K562 (cell line): Measurements from ENCODE around the gene PTGIS. TPM values are rescaled to one million over a fixed set of nuclear protein-coding genes. Genes with fewer than 3 reads are reported as not detected.

Experiments
- BCL6 ChIP-seq: fragments of 250-450 bp; sonication (Bioruptor Pico); IDR thresholded peaks from 2 replicates; pipeline ENCODE4 v1.4.0; 2020
- FOXJ2 ChIP-seq: fragments of 200-800 bp; sonication (Bioruptor generic); IDR thresholded peaks from 2 replicates; pipeline ENCODE4 v1.6.1; 2016; ENCODE audit warnings: missing genetic modification characterization, missing compliant biosample characterization
- MAFK ChIP-seq: IDR thresholded peaks from 2 replicates; pipeline ENCODE4 v1.6.1; 2011; ENCODE audit warnings: low read length, improper control_type of control experiment
- MCM5 ChIP-seq: fragments of 450-650 bp; IDR thresholded peaks from 2 replicates; pipeline ENCODE4 v1.6.1; 2016; ENCODE audit warnings: low read depth
- MTF1 ChIP-seq: fragments of 250-450 bp; sonication (Bioruptor Pico); IDR thresholded peaks from 2 replicates; pipeline ENCODE4 v1.9.0; 2021; ENCODE audit warnings: moderate library complexity, mild to moderate bottlenecking, inconsistent platforms, borderline replicate concordance
- PYGO2 ChIP-seq: fragments of 450-650 bp; IDR thresholded peaks from 2 replicates; pipeline ENCODE4 v1.6.1; 2016; ENCODE audit warnings: mild to moderate bottlenecking, missing genetic modification characterization, moderate library complexity, missing compliant biosample characterization
- SIN3B ChIP-seq: fragments of 450-650 bp; IDR thresholded peaks from 2 replicates; pipeline ENCODE4 v1.6.1; 2017; ENCODE audit warnings: low read depth, mild to moderate bottlenecking, moderate library complexity
- SLC30A9 ChIP-seq: fragments of 250-450 bp; sonication (Bioruptor Pico); IDR thresholded peaks from 2 replicates; pipeline ENCODE4 v1.8.0; 2022; ENCODE audit warnings: mild to moderate bottlenecking, moderate library complexity
- TCF3 ChIP-seq: sonication (generic); formaldehyde crosslinking; IDR thresholded peaks from 2 replicates; pipeline ENCODE4 v1.4.0; 2020; ENCODE audit warnings: mild to moderate bottlenecking, missing genetic modification reagents
- ZC3H8 ChIP-seq: fragments of 450-650 bp; IDR thresholded peaks from 2 replicates; pipeline ENCODE4 v1.6.1; 2017
- ZFP1 ChIP-seq: fragments of 450-650 bp; formaldehyde crosslinking; IDR thresholded peaks from 2 replicates; pipeline ENCODE4 v1.4.0; 2020; ENCODE audit warnings: mild to moderate bottlenecking, mixed read lengths
- ZNF133 ChIP-seq: fragments of 250-450 bp; sonication (Bioruptor Pico); IDR thresholded peaks from 2 replicates; pipeline ENCODE4 v1.4.0; 2020; ENCODE audit warnings: mild to moderate bottlenecking
- ZNF212 ChIP-seq: fragments of 450-650 bp; formaldehyde crosslinking; IDR thresholded peaks from 2 replicates; pipeline ENCODE4 v1.4.0; 2020; ENCODE audit warnings: mild to moderate bottlenecking
- ZNF23 ChIP-seq: fragments of 250-450 bp; sonication (Bioruptor Pico); IDR thresholded peaks from 2 replicates; pipeline ENCODE4 v1.4.0; 2020; ENCODE audit warnings: mild to moderate bottlenecking
- ZNF232 ChIP-seq: sonication (generic); formaldehyde crosslinking; IDR thresholded peaks from 2 replicates; pipeline ENCODE4 v1.8.0; 2022; ENCODE audit warnings: mild to moderate bottlenecking, missing genetic modification reagents
- ZNF766 ChIP-seq: fragments of 200-800 bp; sonication (Bioruptor generic); conservative IDR thresholded peaks from 2 replicates; pipeline ENCODE4 v1.6.1; 2016; ENCODE audit warnings: missing genetic modification characterization, missing compliant biosample characterization
- polyA plus RNA-seq, 8 experiments: library from polyadenylated mRNA; depleted of rRNA in 4 of 8; stranded (reverse) in 5 of 8; unstranded in 3 of 8; fragments of >200 nt; fragmentation: Nextera tagmentation in 2 of 8; fragmentation: Illumina TruSeq in 1 of 8; extraction: Ambion mirVana in 2 of 8; extraction: Trizol in 1 of 8; gene quantifications; 2 replicates each; pipeline versions ENCODE4 v1.2.1 to v1.2.3, GENCODE V29; 2011 to 2014; ENCODE audit warnings: inconsistent platforms in 1 of 8, missing spikeins in 1 of 8
- total RNA-seq, 7 experiments: library from RNA; depleted of rRNA in 6 of 7; stranded (reverse); fragments of >200 nt in 6 of 7; fragmentation: Illumina TruSeq in 2 of 7; extraction: Trizol in 2 of 7; gene quantifications; 2 replicates each; pipeline versions ENCODE4 v1.2.1 to v1.2.3, GENCODE V29; 2011 to 2021; ENCODE audit warnings: low replicate concordance in 1 of 7
- TF ChIP-seq, protein P1 (sequence below): conservative IDR thresholded peaks from 2 replicates; pipeline ENCODE4 v1.6.1; 2011; ENCODE audit warnings: low read depth, mild to moderate bottlenecking, low read length; ENCODE audit not compliant: control insufficient read depth
- TF ChIP-seq, protein P2 (sequence below): fragments of 250-450 bp; sonication (Bioruptor Pico); IDR thresholded peaks from 2 replicates; pipeline ENCODE4 v1.6.1; 2021; ENCODE audit warnings: mild to moderate bottlenecking
- TF ChIP-seq, protein P3 (sequence below): sonication (generic); formaldehyde crosslinking; IDR thresholded peaks from 2 replicates; pipeline ENCODE4 v1.8.0; 2023; ENCODE audit warnings: mild to moderate bottlenecking, missing genetic modification reagents
- TF ChIP-seq, protein P4 (sequence below): fragments of 450-650 bp; IDR thresholded peaks from 2 replicates; pipeline ENCODE4 v1.6.1; 2016; ENCODE audit warnings: missing biosample characterization, missing genetic modification characterization
- TF ChIP-seq, protein P5 (sequence below), 2 experiments: fragments of 450-650 bp; conservative IDR thresholded peaks; 2 replicates each; pipeline ENCODE4 v1.6.1; 2017; ENCODE audit warnings: mild to moderate bottlenecking in 2 of 2, moderate library complexity in 2 of 2

The PTGIS gene
- total and polyA plus RNA-seq, 9 of the 15 experiments (the other 6 are each of a cell fraction or from before 2014, with no cell fraction given), result not detected

DNA sequence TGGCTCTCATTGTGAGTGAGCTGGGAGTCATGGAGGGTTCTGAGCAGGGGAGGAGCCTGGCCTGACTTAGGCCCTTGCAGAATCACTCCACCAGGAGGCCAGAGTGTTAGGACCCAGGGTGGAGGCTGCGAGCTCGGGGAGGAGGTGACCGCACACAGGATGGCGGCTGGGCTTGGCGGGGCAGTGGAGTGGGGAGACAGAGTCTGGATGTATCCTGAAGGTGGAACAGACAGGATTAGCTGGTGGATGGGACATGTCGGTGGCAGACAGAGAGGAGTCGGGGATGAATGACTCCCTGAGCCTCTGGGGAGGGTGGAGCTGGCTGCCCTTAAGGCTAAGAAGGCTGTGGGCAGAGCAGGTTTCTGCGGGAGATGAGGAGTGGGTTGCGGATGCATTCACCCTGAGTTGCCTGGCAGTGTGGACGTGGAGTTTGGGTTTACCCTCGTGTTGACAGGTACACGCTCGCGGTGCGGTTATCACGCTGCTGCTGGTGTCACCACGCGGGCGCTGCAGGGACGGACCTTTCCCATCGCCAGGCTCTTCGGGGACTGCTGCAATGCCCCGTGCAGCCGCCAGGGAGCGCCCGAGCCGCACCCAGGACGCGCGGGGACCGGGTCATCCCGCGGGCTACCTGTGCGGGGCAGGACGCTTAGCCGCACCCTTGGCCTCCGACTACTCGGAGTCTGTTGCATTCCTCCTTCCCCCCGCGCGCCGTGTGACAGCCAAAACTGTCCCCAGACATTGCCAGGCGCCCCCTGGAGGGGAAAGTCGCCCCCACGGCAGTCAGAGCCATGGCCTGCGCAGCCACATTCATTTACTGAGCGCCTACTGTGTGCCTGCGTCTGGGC, 43.0 kb upstream of the PTGIS start (continued):
- no peak for TF ChIP-seq ZNF212 (CRISPR knock-in tag)
- TF ChIP-seq ZNF133 (CRISPR knock-in tag), result no peak
- no peak for TF ChIP-seq MCM5
- TF ChIP-seq, protein P1, sequence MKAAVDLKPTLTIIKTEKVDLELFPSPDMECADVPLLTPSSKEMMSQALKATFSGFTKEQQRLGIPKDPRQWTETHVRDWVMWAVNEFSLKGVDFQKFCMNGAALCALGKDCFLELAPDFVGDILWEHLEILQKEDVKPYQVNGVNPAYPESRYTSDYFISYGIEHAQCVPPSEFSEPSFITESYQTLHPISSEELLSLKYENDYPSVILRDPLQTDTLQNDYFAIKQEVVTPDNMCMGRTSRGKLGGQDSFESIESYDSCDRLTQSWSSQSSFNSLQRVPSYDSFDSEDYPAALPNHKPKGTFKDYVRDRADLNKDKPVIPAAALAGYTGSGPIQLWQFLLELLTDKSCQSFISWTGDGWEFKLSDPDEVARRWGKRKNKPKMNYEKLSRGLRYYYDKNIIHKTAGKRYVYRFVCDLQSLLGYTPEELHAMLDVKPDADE, result no peak
- TF ChIP-seq, protein P2, sequence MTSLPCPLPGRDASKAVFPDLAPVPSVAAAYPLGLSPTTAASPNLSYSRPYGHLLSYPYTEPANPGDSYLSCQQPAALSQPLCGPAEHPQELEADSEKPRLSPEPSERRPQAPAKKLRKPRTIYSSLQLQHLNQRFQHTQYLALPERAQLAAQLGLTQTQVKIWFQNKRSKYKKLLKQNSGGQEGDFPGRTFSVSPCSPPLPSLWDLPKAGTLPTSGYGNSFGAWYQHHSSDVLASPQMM (CRISPR knock-in tag), result no peak
- no peak for TF ChIP-seq ZNF766 (CRISPR knock-in tag)
- TF ChIP-seq BCL6 (CRISPR knock-in tag), result no peak
- TF ChIP-seq ZNF23 (CRISPR knock-in tag), result no peak
- TF ChIP-seq MTF1 (CRISPR knock-in tag), result no peak
- TF ChIP-seq, protein P3, sequence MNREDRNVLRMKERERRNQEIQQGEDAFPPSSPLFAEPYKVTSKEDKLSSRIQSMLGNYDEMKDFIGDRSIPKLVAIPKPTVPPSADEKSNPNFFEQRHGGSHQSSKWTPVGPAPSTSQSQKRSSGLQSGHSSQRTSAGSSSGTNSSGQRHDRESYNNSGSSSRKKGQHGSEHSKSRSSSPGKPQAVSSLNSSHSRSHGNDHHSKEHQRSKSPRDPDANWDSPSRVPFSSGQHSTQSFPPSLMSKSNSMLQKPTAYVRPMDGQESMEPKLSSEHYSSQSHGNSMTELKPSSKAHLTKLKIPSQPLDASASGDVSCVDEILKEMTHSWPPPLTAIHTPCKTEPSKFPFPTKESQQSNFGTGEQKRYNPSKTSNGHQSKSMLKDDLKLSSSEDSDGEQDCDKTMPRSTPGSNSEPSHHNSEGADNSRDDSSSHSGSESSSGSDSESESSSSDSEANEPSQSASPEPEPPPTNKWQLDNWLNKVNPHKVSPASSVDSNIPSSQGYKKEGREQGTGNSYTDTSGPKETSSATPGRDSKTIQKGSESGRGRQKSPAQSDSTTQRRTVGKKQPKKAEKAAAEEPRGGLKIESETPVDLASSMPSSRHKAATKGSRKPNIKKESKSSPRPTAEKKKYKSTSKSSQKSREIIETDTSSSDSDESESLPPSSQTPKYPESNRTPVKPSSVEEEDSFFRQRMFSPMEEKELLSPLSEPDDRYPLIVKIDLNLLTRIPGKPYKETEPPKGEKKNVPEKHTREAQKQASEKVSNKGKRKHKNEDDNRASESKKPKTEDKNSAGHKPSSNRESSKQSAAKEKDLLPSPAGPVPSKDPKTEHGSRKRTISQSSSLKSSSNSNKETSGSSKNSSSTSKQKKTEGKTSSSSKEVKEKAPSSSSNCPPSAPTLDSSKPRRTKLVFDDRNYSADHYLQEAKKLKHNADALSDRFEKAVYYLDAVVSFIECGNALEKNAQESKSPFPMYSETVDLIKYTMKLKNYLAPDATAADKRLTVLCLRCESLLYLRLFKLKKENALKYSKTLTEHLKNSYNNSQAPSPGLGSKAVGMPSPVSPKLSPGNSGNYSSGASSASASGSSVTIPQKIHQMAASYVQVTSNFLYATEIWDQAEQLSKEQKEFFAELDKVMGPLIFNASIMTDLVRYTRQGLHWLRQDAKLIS (CRISPR knock-in tag), result peak; percentile 66; the same call in 1 of the 2 replicates
- no peak for TF ChIP-seq SLC30A9
- TF ChIP-seq TCF3, result no peak
- TF ChIP-seq MAFK, result no peak
- TF ChIP-seq, protein P4, sequence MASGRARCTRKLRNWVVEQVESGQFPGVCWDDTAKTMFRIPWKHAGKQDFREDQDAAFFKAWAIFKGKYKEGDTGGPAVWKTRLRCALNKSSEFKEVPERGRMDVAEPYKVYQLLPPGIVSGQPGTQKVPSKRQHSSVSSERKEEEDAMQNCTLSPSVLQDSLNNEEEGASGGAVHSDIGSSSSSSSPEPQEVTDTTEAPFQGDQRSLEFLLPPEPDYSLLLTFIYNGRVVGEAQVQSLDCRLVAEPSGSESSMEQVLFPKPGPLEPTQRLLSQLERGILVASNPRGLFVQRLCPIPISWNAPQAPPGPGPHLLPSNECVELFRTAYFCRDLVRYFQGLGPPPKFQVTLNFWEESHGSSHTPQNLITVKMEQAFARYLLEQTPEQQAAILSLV (tag), result no peak
- peak; percentile 76; the same call in 1 of the 2 replicates for TF ChIP-seq ZNF232 (CRISPR knock-in tag)
- no peak for TF ChIP-seq FOXJ2
- TF ChIP-seq ZC3H8, result no peak
- peak; percentile 56 for TF ChIP-seq SIN3B
- TF ChIP-seq ZFP1 (CRISPR knock-in tag), result no peak
- TF ChIP-seq, protein P5, sequence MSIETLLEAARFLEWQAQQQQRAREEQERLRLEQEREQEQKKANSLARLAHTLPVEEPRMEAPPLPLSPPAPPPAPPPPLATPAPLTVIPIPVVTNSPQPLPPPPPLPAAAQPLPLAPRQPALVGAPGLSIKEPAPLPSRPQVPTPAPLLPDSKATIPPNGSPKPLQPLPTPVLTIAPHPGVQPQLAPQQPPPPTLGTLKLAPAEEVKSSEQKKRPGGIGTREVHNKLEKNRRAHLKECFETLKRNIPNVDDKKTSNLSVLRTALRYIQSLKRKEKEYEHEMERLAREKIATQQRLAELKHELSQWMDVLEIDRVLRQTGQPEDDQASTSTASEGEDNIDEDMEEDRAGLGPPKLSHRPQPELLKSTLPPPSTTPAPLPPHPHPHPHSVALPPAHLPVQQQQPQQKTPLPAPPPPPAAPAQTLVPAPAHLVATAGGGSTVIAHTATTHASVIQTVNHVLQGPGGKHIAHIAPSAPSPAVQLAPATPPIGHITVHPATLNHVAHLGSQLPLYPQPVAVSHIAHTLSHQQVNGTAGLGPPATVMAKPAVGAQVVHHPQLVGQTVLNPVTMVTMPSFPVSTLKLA (conservative IDR thresholded peaks at IDR 0.05), result peak; percentile 75 to 86; a peak in 3 of 4 replicates
- TF ChIP-seq PYGO2 (tag), result no peak
